Endodermal cell (in vitro differentiated cells): ENCODE measurements around the gene TMEM119. TPM values are rescaled to one million over a fixed set of nuclear protein-coding genes. Genes with fewer than 3 reads are reported as not detected.

Source experiments
- DNase-seq: peaks from one replicate; pipeline ENCODE4 v3.0.0-alpha.2; 2017
- H3K27ac ChIP-seq: 2 replicates; pipeline ENCODE4 v1.5.1; 2013; ENCODE audit warnings: mild to moderate bottlenecking, low read depth, low read length, moderate library complexity
- H3K27me3 ChIP-seq: 2 replicates; pipeline ENCODE4 v1.6.1; 2013; ENCODE audit warnings: mild to moderate bottlenecking, low read length, moderate library complexity; ENCODE audit not compliant: insufficient read depth, control insufficient read depth, poor library complexity, severe bottlenecking
- H3K36me3 ChIP-seq: 2 replicates; pipeline ENCODE4 v1.7.0; 2013; ENCODE audit warnings: mild to moderate bottlenecking, low read length, moderate library complexity; ENCODE audit not compliant: control insufficient read depth, insufficient read depth
- H3K4me1 ChIP-seq: one replicate; pipeline ENCODE4 v1.7.0; 2013; ENCODE audit warnings: low read length; ENCODE audit not compliant: control insufficient read depth, insufficient read depth
- H3K4me3 ChIP-seq: 2 replicates; pipeline ENCODE4 v1.5.1; 2013; ENCODE audit warnings: mild to moderate bottlenecking, low read length, moderate library complexity
- H3K9ac ChIP-seq: 2 replicates; pipeline ENCODE4 v1.6.1; 2013; ENCODE audit warnings: mild to moderate bottlenecking, low read length, moderate library complexity; ENCODE audit not compliant: poor library complexity, severe bottlenecking; ENCODE audit errors: extremely low read depth
- H3K9me3 ChIP-seq: 2 replicates; pipeline ENCODE4 v1.6.1; 2013; ENCODE audit warnings: mild to moderate bottlenecking, low read length, moderate library complexity; ENCODE audit not compliant: control insufficient read depth
- H3K27ac Mint-ChIP-seq: 2 replicates; pipeline ENCODE4 v1.8.0; 2020; ENCODE audit warnings: mixed read lengths
- H3K27me3 Mint-ChIP-seq: 2 replicates; pipeline ENCODE4 v1.8.0; 2021; ENCODE audit warnings: mild to moderate bottlenecking, mixed read lengths; ENCODE audit not compliant: insufficient read depth
- H3K36me3 Mint-ChIP-seq: 2 replicates; pipeline ENCODE4 v1.8.0; 2020; ENCODE audit warnings: low read depth, mixed read lengths
- H3K4me1 Mint-ChIP-seq: 2 replicates; pipeline ENCODE4 v1.8.0; 2020; ENCODE audit warnings: mixed read lengths
- H3K4me3 Mint-ChIP-seq: 2 replicates; pipeline ENCODE4 v1.8.0; 2020; ENCODE audit warnings: mild to moderate bottlenecking, moderate library complexity, mixed read lengths
- H3K9me3 Mint-ChIP-seq: 2 replicates; pipeline ENCODE4 v1.8.0; 2020; ENCODE audit warnings: mild to moderate bottlenecking, mixed read lengths
- WGBS, 2 experiments: methylation state at CpG; one replicate each; pipeline versions ENCODE4 v1.1.5 to v1.1.7; 2013; ENCODE audit warnings: missing lambda C conversion rate in 2 of 2, mixed read lengths in 1 of 2; ENCODE audit not compliant: insufficient coverage in 1 of 2, insufficient read length in 1 of 2; 5-methylcytosine and 5-hydroxymethylcytosine counted together
- total RNA-seq, 2 donors: library from RNA; stranded (reverse); fragmentation: NEBNext Ultra II Directional in 1 of 2; extraction: Animal tissue kit (Norgen Biotek cat#: 25700) in 1 of 2; gene quantifications; 2 replicates in 1 of 2; 3 replicates in 1 of 2; pipeline ENCODE4 v1.2.1, GENCODE V29; 2021
- TF ChIP-seq, protein P1 (sequence below): fragments of 200-600 bp; sonication (generic); conservative IDR thresholded peaks from 2 replicates; pipeline ENCODE4 v1.5.0; 2021; ENCODE audit warnings: antibody characterized with exemption, mild to moderate bottlenecking

The TMEM119 gene
- total RNA-seq, 2 donors from 2014 or later, result 0.11 to 0.15 TPM

DNA sequence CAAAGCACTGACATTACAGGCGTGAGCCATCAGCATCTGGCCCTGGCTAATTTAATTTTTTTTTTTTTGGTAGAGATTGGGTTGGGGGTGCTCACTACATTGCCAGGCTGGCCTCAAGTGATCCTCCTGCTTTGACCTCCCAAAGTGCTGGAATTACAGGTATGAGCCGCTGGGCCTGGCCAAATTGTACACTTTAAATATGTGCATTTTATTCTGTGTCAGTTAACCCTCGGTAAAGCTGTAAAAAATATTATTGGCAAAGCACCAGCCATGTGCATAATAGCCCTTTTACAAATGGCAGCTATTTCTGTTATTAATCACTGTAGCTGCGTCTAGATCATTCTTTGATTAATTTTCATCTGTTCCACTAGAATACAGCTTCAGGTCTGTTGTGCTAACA, 12.0 kb downstream of the TMEM119 start:
- Histone ChIP-seq H3K9ac (no peak overlapping the region), H3K9me3 (no peaks in the 10 kb centered on the region), H3K36me3 (no peaks in the 10 kb centered on the region), H3K4me3 (no peak overlapping the region), H3K27me3 (no peaks in the 10 kb centered on the region), H3K4me1 (no peaks in the 10 kb centered on the region), H3K27ac (no peak overlapping the region)
- H3K4me1 Mint-ChIP-seq, result peaks cover 3% of the 10 kb centered on the region
- no peaks in the 10 kb centered on the region for H3K9me3 Mint-ChIP-seq
- TF ChIP-seq, protein P1, sequence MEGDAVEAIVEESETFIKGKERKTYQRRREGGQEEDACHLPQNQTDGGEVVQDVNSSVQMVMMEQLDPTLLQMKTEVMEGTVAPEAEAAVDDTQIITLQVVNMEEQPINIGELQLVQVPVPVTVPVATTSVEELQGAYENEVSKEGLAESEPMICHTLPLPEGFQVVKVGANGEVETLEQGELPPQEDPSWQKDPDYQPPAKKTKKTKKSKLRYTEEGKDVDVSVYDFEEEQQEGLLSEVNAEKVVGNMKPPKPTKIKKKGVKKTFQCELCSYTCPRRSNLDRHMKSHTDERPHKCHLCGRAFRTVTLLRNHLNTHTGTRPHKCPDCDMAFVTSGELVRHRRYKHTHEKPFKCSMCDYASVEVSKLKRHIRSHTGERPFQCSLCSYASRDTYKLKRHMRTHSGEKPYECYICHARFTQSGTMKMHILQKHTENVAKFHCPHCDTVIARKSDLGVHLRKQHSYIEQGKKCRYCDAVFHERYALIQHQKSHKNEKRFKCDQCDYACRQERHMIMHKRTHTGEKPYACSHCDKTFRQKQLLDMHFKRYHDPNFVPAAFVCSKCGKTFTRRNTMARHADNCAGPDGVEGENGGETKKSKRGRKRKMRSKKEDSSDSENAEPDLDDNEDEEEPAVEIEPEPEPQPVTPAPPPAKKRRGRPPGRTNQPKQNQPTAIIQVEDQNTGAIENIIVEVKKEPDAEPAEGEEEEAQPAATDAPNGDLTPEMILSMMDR, result no peak
- H3K27ac Mint-ChIP-seq, result no peak overlapping the region
- H3K27me3 Mint-ChIP-seq, result no peaks in the 10 kb centered on the region
- no peak for DNase-seq
- H3K4me3 Mint-ChIP-seq, result no peak overlapping the region
- 95% methylated on average over 3 to 4 of the region's 4 CpGs for WGBS, 2 experiments
- no peaks in the 10 kb centered on the region for H3K36me3 Mint-ChIP-seq

DNA sequence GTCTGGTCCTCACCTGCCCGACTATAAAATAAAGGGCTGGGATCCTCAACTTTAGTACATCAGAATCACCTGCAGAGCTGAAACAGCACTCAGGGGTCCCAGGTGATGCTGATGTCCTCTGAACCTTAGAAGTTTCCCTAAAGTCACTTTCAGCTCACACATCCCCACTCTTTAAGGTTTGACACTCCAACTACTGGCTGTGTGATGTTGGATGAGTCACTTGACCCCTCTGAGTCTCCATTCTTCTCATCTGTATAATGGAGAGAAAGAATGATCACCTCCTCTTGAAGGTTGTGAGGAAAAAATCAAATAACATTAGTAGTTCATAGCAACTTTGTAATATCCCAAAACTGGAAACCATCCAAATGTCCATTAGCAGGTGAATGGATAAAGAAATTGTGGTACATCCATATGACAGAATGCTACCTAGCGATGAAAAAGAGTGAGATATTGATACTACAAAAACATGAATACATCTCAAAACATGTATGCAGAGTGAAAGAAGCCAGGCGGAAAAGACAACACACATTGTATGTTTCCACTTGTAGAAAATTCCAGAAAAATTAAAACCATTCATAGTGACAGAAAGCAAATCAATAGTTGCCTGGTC, 13.3 kb downstream of the TMEM119 start:
- Mint-ChIP-seq H3K36me3 (no peaks in the 10 kb centered on the region), H3K4me1 (peaks cover 3% of the 10 kb centered on the region), H3K9me3 (no peaks in the 10 kb centered on the region), H3K27ac (no peak overlapping the region), H3K4me3 (no peak overlapping the region), H3K27me3 (no peaks in the 10 kb centered on the region)
- H3K4me3 ChIP-seq, result no peak overlapping the region
- H3K36me3 ChIP-seq, result no peaks in the 10 kb centered on the region
- TF ChIP-seq, protein P1, result no peak
- 80 to 92% methylated on average over 1 to 3 of the region's 3 CpGs for WGBS, 2 experiments
- no peaks in the 10 kb centered on the region for H3K9me3 ChIP-seq
- no peak overlapping the region for H3K9ac ChIP-seq
- no peak overlapping the region for H3K27ac ChIP-seq
- no peak for DNase-seq
- H3K27me3 ChIP-seq, result no peaks in the 10 kb centered on the region
- H3K4me1 ChIP-seq, result no peaks in the 10 kb centered on the region

DNA sequence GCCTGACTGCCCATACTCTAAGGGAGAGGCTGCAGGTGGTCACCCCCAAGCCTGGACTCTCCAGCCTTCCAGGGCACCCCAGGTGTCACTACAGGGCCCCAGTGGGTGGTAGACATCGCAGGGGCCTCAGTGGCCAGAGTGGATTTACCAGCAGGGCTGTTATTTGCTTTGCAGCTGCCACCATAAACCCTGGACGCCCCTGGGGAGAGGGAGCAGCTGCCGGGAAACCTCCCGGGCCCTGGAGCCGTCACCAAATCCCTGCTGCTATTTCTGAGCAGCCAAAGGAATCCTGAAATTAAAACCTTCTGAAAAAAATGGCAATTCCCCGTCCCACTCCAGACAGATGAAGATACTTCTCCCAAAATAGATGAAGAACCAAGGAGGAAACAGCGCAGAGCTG, 13.9 kb downstream of the TMEM119 start:
- Mint-ChIP-seq H3K36me3 (no peaks in the 10 kb centered on the region), H3K4me1 (peaks cover 3% of the 10 kb centered on the region), H3K9me3 (no peaks in the 10 kb centered on the region), H3K27ac (no peak overlapping the region), H3K27me3 (no peaks in the 10 kb centered on the region), H3K4me3 (no peak overlapping the region)
- DNase-seq, result no peak
- H3K4me1 ChIP-seq, result no peaks in the 10 kb centered on the region
- no peak overlapping the region for H3K4me3 ChIP-seq
- TF ChIP-seq, protein P1, result no peak
- no peaks in the 10 kb centered on the region for H3K36me3 ChIP-seq
- no peaks in the 10 kb centered on the region for H3K27me3 ChIP-seq
- WGBS, 2 experiments, result 75 to 95% methylated on average over 3 to 7 of the region's 7 CpGs
- H3K9me3 ChIP-seq, result no peaks in the 10 kb centered on the region
- H3K27ac ChIP-seq, result no peak overlapping the region
- H3K9ac ChIP-seq, result no peak overlapping the region
